ENCODE data around the gene CEP20. TPM values are rescaled to one million over a fixed set of nuclear protein-coding genes. Genes with fewer than 3 reads are reported as not detected.
"Not testable (repeated sequence)": the region's sequence is repeated elsewhere in the genome, so short reads cannot be mapped to it uniquely, and the experiment has no call there.

CEP20 gene
- total RNA-seq, 1 experiment from 2014 or later = 37.0 TPM

GRCh38 chr16:15854906-15855703 lies 33.3 kb downstream of the CEP20 start:
- POLR2A ChIA-PET (ENCODE audit: unreplicated experiment) = no interaction called here
- no peaks in the 10 kb centered on the region for H3K4me1 ChIP-seq (ENCODE audit: insufficient read depth, low read length)
- ATAC-seq (no peak), DNase-seq (no peak)
- peaks cover 36% of the 10 kb centered on the region for H3K27me3 ChIP-seq (ENCODE audit: low read length)
- H3K9me2 ChIP-seq (replicated peaks; ENCODE audit: low read length) = no peaks in the 10 kb centered on the region
- H3K4me2 ChIP-seq (ENCODE audit: low read length) = no peak overlapping the region
- no peaks in the 10 kb centered on the region for H4K20me1 ChIP-seq (ENCODE audit: low read length)
- H3K27ac ChIP-seq (ENCODE audit: low read length) = no peak overlapping the region
- H3K79me2 ChIP-seq (ENCODE audit: low read length) = no peaks in the 10 kb centered on the region
- H3K4me3 ChIP-seq (ENCODE audit: low read length) = no peak overlapping the region
- H3K9me3 ChIP-seq (ENCODE audit: low read length) = no peaks in the 10 kb centered on the region
- no peak for TF ChIP-seq CTCF (conservative IDR thresholded peaks at IDR 0.05; ENCODE audit: low read depth, low read length)
- no peak for TF ChIP-seq EZH2phosphoT487 (IDR thresholded peaks at IDR 0.05; ENCODE audit: borderline replicate concordance, low read length)
- TF ChIP-seq EZH2 (IDR thresholded peaks at IDR 0.05; ENCODE audit: low read length, unreplicated experiment) = no peak
- H2AFZ ChIP-seq (ENCODE audit: low read length) = no peak overlapping the region
- BruUV-seq (replicated peaks) = no TSS peak
- H3K36me3 ChIP-seq (ENCODE audit: low read depth, low read length) = no peaks in the 10 kb centered on the region
- H3K9ac ChIP-seq (ENCODE audit: low read length) = no peak overlapping the region
- intact Hi-C loops (cut with micrococcal nuclease) = no loop called here
- no peaks in the 10 kb centered on the region for H3F3A ChIP-seq (ENCODE audit: low read length, unreplicated experiment)
- CTCF ChIA-PET = no interaction called here

- Histone ChIP-seq H3K9ac (ENCODE audit: low read length) (no peak overlapping the region), H3K4me2 (ENCODE audit: low read length) (no peak overlapping the region), H3K9me3 (ENCODE audit: low read length) (no peaks in the 10 kb centered on the region), H3K27me3 (ENCODE audit: low read length) (peaks cover 36% of the 10 kb centered on the region), H3F3A (ENCODE audit: low read length, unreplicated experiment) (no peaks in the 10 kb centered on the region), H2AFZ (ENCODE audit: low read length) (no peak overlapping the region), H4K20me1 (ENCODE audit: low read length) (no peaks in the 10 kb centered on the region), H3K4me3 (ENCODE audit: low read length) (no peak overlapping the region), H3K4me1 (ENCODE audit: insufficient read depth, low read length) (no peaks in the 10 kb centered on the region), H3K79me2 (ENCODE audit: low read length) (no peaks in the 10 kb centered on the region), H3K9me2 (replicated peaks; ENCODE audit: low read length) (no peaks in the 10 kb centered on the region), H3K27ac (ENCODE audit: low read length) (no peak overlapping the region), H3K36me3 (ENCODE audit: low read depth, low read length) (no peaks in the 10 kb centered on the region)
- intact Hi-C loops (cut with micrococcal nuclease) = no loop called here
- BruUV-seq (replicated peaks) = no TSS peak
- CTCF ChIA-PET = no interaction called here
- POLR2A ChIA-PET (ENCODE audit: unreplicated experiment) = no interaction called here
- ATAC-seq (no peak), DNase-seq (no peak)
- TF ChIP-seq CTCF (conservative IDR thresholded peaks at IDR 0.05; ENCODE audit: low read depth, low read length) (no peak), EZH2 (IDR thresholded peaks at IDR 0.05; ENCODE audit: low read length, unreplicated experiment) (no peak), EZH2phosphoT487 (IDR thresholded peaks at IDR 0.05; ENCODE audit: borderline replicate concordance, low read length) (no peak)
These were observed 34.3 kb downstream of the CEP20 start for GRCh38 chr16:15854061-15854460.

GRCh38 chr16:15853021-15853420 lies 35.4 kb downstream of the CEP20 start:
- intact Hi-C loops (cut with micrococcal nuclease) = no loop called here
- H3K4me1 ChIP-seq (ENCODE audit: insufficient read depth, low read length) = no peaks in the 10 kb centered on the region
- H3K9me3 ChIP-seq (ENCODE audit: low read length) = no peaks in the 10 kb centered on the region
- ChIA-PET CTCF (no interaction called here), POLR2A (ENCODE audit: unreplicated experiment) (no interaction called here)
- DNase-seq (no peak), ATAC-seq (no peak)
- H3K79me2 ChIP-seq (ENCODE audit: low read length) = no peaks in the 10 kb centered on the region
- TF ChIP-seq EZH2phosphoT487 (IDR thresholded peaks at IDR 0.05; ENCODE audit: borderline replicate concordance, low read length) = no peak
- no peak for TF ChIP-seq CTCF (conservative IDR thresholded peaks at IDR 0.05; ENCODE audit: low read depth, low read length)
- TF ChIP-seq EZH2 (IDR thresholded peaks at IDR 0.05; ENCODE audit: low read length, unreplicated experiment) = no peak
- no peaks in the 10 kb centered on the region for H3K9me2 ChIP-seq (replicated peaks; ENCODE audit: low read length)
- no TSS peak for BruUV-seq (replicated peaks)
- H3K27ac ChIP-seq (ENCODE audit: low read length) = no peak overlapping the region
- H3K4me3 ChIP-seq (ENCODE audit: low read length) = no peak overlapping the region
- H3K27me3 ChIP-seq (ENCODE audit: low read length) = peaks cover 36% of the 10 kb centered on the region
- no peak overlapping the region for H3K9ac ChIP-seq (ENCODE audit: low read length)
- H3F3A ChIP-seq (ENCODE audit: low read length, unreplicated experiment) = no peaks in the 10 kb centered on the region
- H4K20me1 ChIP-seq (ENCODE audit: low read length) = no peaks in the 10 kb centered on the region
- H3K36me3 ChIP-seq (ENCODE audit: low read depth, low read length) = no peaks in the 10 kb centered on the region
- no peak overlapping the region for H3K4me2 ChIP-seq (ENCODE audit: low read length)
- no peak overlapping the region for H2AFZ ChIP-seq (ENCODE audit: low read length)

- H3F3A ChIP-seq (ENCODE audit: low read length, unreplicated experiment); H3K4me2 ChIP-seq (ENCODE audit: low read length); H2AFZ ChIP-seq (ENCODE audit: low read length); H3K4me3 ChIP-seq (ENCODE audit: low read length); H3K36me3 ChIP-seq (ENCODE audit: low read depth, low read length); H3K9me2 ChIP-seq (replicated peaks; ENCODE audit: low read length); BruUV-seq (replicated peaks); H3K27ac ChIP-seq (ENCODE audit: low read length); CTCF ChIA-PET; H3K79me2 ChIP-seq (ENCODE audit: low read length); H3K9ac ChIP-seq (ENCODE audit: low read length); H4K20me1 ChIP-seq (ENCODE audit: low read length); DNase-seq; H3K9me3 ChIP-seq (ENCODE audit: low read length); H3K4me1 ChIP-seq (ENCODE audit: insufficient read depth, low read length); POLR2A ChIA-PET (ENCODE audit: unreplicated experiment); intact Hi-C loops (cut with micrococcal nuclease); ATAC-seq: not testable (repeated sequence)
- H3K27me3 ChIP-seq (ENCODE audit: low read length) = peaks cover 12% of the 10 kb centered on the region
These were observed 37.8 kb downstream of the CEP20 start for GRCh38 chr16:15850555-15850954.
